ES-I3 (cell line): ENCODE results near the gene DAAM1.
A peak's percentile ranks its signal among the peaks of the same experiment; 100 is the strongest.

Experiments used
- H3K36me3 ChIP-seq: 2 replicates; pipeline ENCODE4 v1.6.1; 2013; ENCODE audit warnings: mild to moderate bottlenecking, low read length, control low read depth, moderate library complexity; ENCODE audit not compliant: insufficient read depth
- H3K4me1 ChIP-seq: 2 replicates; pipeline ENCODE4 v1.6.1; 2013; ENCODE audit warnings: mild to moderate bottlenecking, control low read depth, low read length; ENCODE audit not compliant: insufficient read depth
- H3K9ac ChIP-seq: 2 replicates; pipeline ENCODE4 v1.6.1; 2013; ENCODE audit warnings: low read depth, mild to moderate bottlenecking, low read length, moderate library complexity
- H3K9me3 ChIP-seq: 2 replicates; pipeline ENCODE4 v1.6.1; 2013; ENCODE audit warnings: mild to moderate bottlenecking, low read length, moderate library complexity; ENCODE audit not compliant: control insufficient read depth, insufficient read depth

The DAAM1 gene

DNA sequence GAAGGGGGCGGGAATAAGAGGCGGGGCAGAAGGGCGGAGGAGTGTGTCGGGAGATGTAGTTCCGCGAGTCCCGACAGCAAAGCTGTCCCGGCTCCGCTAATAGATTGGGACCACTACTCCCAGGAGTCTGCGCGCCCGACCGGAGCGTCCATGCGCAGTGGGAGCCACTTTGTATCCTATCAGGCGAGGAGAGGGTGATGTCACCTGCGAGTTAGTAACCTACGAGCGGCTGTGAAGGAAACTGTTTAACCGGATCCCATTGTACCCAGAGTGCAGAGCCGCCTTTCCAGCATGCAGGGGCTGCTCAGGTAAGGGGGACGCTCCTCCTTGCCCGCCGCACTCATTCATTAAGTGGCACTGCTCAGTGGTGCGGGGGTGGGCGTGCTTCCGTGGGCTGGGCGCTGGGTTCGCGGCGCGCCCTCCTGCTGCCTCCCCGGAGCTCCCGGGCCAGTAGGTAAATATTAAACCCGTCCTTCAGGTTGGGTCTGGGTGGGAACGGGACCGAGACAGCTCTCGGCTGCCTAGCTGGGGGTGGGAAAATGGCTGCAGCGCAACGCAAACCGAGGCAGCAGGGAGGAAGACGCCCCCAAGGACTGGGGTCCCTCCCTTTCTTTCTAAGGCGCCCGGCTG is at the start of gene DAAM1:
TSS of gene DAAM1 (plus strand) at position 207 of the 630 bp plus-strand sequence. CDS start 74,811 bp downstream, outside the sequence.
- Histone ChIP-seq H3K4me1 (peaks cover 6% of the 10 kb centered on the region; the same call in 1 of the 2 replicates), H3K36me3 (no peaks in the 10 kb centered on the region), H3K9ac (peak within 1 kb of the TSS; percentile 78), H3K9me3 (no peaks in the 10 kb centered on the region)

- no peaks in the 10 kb centered on the region for H3K4me1 ChIP-seq
- H3K9me3 ChIP-seq, result no peaks in the 10 kb centered on the region
- H3K36me3 ChIP-seq, result no peaks in the 10 kb centered on the region
- H3K9ac ChIP-seq, result no peak overlapping the region
Measured at GRCh38 chr14:59139324-59139723, 49.1 kb upstream of the DAAM1 start.

DNA sequence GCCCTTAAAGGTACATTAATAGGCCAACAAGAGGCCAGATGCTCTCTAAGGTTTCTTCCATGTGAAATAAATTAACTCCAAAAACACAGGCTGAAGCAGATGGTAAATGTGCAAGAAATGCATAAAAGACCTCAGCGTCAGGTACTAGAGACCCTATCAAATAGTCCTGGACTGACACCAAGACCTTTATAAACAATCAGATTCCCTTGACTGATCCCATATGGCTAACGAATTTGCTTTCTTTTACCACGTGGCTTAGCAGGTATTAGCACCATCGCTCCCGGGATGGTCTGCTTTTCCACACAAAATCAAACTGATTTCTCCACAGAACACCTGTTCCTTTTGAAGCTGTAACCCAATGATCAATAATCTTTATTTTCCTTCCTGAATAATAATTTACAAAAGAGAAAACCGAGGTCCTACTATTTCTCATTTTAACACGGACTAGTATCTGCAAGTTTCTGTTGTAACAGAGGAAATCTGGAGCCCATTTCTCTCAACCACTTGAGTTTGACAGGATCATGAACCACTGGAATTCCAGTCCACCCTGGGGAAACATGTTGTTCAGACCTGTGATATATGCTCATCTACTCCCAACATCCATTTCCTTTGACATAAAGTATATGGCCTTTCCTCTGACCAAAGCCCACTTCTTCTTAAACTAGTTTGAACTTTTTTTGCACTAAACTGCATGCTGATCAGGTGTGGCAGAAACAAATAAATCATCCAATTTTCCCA is 48.2 kb upstream of the DAAM1 start:
- H3K4me1 ChIP-seq, result no peaks in the 10 kb centered on the region
- H3K36me3 ChIP-seq, result no peaks in the 10 kb centered on the region
- no peak overlapping the region for H3K9ac ChIP-seq
- no peaks in the 10 kb centered on the region for H3K9me3 ChIP-seq

DNA sequence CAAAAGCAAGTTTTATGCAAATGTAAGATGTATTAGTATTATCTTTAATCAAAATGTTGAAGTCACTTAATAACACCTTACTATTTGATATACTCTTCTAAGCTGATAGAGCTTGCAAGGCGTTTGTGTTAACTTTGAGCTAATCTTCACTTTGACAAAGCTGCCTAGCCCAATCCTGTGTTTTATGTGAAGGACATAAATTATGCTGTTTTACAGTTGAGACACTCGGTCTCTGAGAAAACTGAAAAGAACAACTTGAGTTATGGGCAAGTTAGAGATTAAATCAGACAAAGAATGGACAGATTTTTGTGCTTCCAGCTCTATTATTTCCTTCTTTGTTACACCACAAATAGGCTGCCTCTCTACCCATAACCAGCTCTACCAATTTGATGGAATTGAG is 42.0 kb upstream of the DAAM1 start:
- no peaks in the 10 kb centered on the region for H3K36me3 ChIP-seq
- no peaks in the 10 kb centered on the region for H3K9me3 ChIP-seq
- H3K4me1 ChIP-seq, result no peaks in the 10 kb centered on the region
- H3K9ac ChIP-seq, result no peak overlapping the region

DNA sequence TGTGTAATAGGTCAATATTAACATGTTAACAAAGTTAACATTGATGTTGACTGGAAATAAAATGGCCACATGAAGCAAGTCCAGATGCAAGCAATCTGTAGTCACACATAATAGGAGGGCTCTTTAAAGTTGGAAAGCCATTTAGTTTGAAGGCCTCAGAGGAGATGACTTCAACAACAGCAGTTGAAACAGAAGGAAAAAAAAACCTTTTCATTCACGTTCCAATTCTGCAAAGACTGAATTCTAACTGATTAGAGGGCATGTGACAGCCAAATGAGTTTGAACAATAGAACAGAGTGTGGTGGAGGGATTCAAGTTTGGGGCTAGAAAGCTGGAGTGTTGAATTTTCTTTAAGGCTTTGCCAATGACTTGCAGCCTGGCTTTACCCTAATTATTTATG is 41.5 kb upstream of the DAAM1 start:
- Histone ChIP-seq H3K9me3 (no peaks in the 10 kb centered on the region), H3K4me1 (no peaks in the 10 kb centered on the region), H3K36me3 (no peaks in the 10 kb centered on the region), H3K9ac (no peak overlapping the region)

- H3K9me3 ChIP-seq, result no peaks in the 10 kb centered on the region
- no peaks in the 10 kb centered on the region for H3K4me1 ChIP-seq
- H3K36me3 ChIP-seq, result no peaks in the 10 kb centered on the region
- no peak overlapping the region for H3K9ac ChIP-seq
Measured at GRCh38 chr14:59148334-59148900, 40.0 kb upstream of the DAAM1 start.

GRCh38 chr14:59150990-59151389 is 37.5 kb upstream of the DAAM1 start:
- no peaks in the 10 kb centered on the region for H3K36me3 ChIP-seq
- H3K9me3 ChIP-seq, result no peaks in the 10 kb centered on the region
- no peaks in the 10 kb centered on the region for H3K4me1 ChIP-seq
- no peak overlapping the region for H3K9ac ChIP-seq

- no peaks in the 10 kb centered on the region for H3K36me3 ChIP-seq
- no peaks in the 10 kb centered on the region; the same call in 1 of the 2 replicates for H3K9me3 ChIP-seq
- no peaks in the 10 kb centered on the region for H3K4me1 ChIP-seq
- no peak overlapping the region for H3K9ac ChIP-seq
Measured at GRCh38 chr14:59154373-59154772, 34.1 kb upstream of the DAAM1 start.

DNA sequence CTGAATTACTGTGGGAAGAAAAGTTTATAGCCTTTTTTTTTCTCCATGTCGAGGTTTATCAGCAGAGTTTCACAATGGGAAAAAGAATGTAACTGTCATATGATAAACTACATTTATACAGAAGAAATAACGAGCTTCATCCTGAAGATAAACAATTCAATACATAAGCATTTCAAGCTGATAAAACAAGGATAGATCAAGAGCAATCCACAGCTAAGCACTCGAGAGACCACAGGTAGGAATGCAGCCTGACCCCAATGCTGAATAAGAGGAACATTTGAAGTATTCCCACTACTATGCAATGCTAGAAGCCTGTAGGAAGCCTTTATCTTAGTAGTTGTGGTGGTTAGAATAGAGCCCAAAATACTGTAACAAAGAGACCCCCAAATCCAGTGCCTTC is 32.6 kb upstream of the DAAM1 start:
- Histone ChIP-seq H3K36me3 (no peaks in the 10 kb centered on the region), H3K4me1 (no peaks in the 10 kb centered on the region), H3K9me3 (no peaks in the 10 kb centered on the region; the same call in 1 of the 2 replicates), H3K9ac (no peak overlapping the region)

GRCh38 chr14:59159169-59159568 is 29.3 kb upstream of the DAAM1 start:
- H3K36me3 ChIP-seq, result no peaks in the 10 kb centered on the region
- peaks cover 6% of the 10 kb centered on the region for H3K4me1 ChIP-seq
- H3K9ac ChIP-seq, result no peak overlapping the region
- no peaks in the 10 kb centered on the region; the same call in 1 of the 2 replicates for H3K9me3 ChIP-seq

DNA sequence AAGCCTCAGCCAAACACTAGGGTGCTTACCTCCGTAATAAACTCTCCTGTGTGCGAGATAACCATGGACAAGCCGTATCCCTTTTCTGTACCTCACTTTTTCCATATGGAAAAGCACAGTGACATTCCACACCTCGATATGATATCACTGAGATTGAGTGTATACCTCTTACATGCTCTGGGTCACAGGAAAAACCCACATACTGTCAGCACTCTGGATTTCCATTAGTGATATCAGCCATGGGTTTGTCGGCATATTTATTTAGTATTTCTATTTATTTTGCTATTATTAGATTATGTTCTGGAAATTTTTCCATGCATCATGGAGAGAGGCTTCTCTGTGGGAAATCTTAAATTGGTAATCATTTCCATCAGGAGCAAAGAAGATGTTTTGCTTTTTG is 28.0 kb upstream of the DAAM1 start:
- Histone ChIP-seq H3K9me3 (no peaks in the 10 kb centered on the region; the same call in 1 of the 2 replicates), H3K9ac (no peak overlapping the region), H3K36me3 (no peaks in the 10 kb centered on the region), H3K4me1 (peaks cover 6% of the 10 kb centered on the region)

DNA sequence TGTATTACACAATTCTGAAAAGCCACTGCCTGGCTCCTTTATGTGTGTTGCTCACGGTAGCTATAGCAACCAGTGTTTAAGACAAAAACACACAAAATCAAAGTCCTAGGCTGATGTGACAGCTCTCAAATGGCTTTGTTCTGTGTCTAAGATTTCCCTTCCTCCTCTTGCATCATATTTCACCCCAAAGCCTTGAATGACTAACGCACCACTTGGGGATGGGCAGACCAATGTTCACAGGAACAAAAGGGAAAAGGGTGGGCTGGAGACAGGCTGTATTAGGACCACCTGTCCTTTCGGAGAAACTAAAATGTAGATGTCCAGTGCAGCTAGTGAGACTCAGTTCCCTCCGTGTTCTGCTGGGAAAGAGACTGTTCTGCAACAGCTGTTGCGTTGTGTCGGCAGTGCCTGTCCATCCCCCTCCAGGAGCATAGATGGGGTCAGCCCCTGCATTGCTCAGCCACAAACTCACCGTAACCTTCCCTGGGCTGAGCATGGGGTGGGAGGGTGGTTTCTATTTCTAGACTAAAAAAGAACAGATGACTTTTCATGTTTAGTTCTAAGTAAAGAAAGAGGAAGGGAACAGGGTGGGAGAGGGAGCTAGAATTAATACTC is 26.8 kb upstream of the DAAM1 start:
- Histone ChIP-seq H3K36me3 (no peaks in the 10 kb centered on the region), H3K4me1 (peaks cover 6% of the 10 kb centered on the region), H3K9ac (no peak overlapping the region), H3K9me3 (no peaks in the 10 kb centered on the region; the same call in 1 of the 2 replicates)

GRCh38 chr14:59166258-59166657 is 22.2 kb upstream of the DAAM1 start:
- Histone ChIP-seq H3K9me3 (no peaks in the 10 kb centered on the region), H3K36me3 (no peaks in the 10 kb centered on the region), H3K9ac (no peak overlapping the region), H3K4me1 (peaks cover 6% of the 10 kb centered on the region)

DNA sequence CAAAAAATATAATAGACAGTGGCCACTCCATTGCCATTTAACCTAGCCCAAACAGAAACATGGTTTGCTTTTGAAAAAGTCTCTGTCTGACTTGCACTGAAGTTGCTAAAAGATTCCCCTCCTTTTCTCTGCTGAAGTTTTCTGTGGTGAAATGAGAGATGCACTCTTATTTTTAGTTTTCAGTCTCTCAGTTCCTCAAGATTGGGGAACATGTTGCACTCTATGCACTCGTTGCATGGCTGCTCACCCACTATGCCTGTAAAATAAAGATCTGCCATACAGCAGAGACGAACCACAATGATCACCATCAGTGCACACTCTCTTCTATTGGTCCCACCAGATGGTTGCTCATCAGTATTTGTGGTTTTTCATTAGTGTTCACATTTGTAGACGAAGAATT is 13.1 kb upstream of the DAAM1 start:
- Histone ChIP-seq H3K36me3 (no peaks in the 10 kb centered on the region), H3K9me3 (no peaks in the 10 kb centered on the region), H3K4me1 (peaks cover 6% of the 10 kb centered on the region), H3K9ac (no peak overlapping the region)
